T-helper 1 cell treated with Interleukin-12 subunit alpha and Interleukin-12 subunit beta and Interleukin-4 antibody, amounts not matched to agents 30 μg/mL and 1 μg/mL, for 36 hours (primary cell): ENCODE data around the gene PLEKHA5.

Experiments
- H3K27ac Mint-ChIP-seq: one replicate; pipeline ENCODE4 v1.8.0; 2021; ENCODE audit warnings: mild to moderate bottlenecking, mixed read lengths
- H3K27me3 Mint-ChIP-seq: one replicate; pipeline ENCODE4 v1.8.0; 2021; ENCODE audit warnings: low read depth, mixed read lengths
- H3K36me3 Mint-ChIP-seq: one replicate; pipeline ENCODE4 v1.8.0; 2021; ENCODE audit warnings: low read depth, mixed read lengths
- H3K4me1 Mint-ChIP-seq: one replicate; pipeline ENCODE4 v1.8.0; 2021; ENCODE audit warnings: low read depth, mixed read lengths
- H3K4me3 Mint-ChIP-seq: one replicate; pipeline ENCODE4 v1.8.0; 2021; ENCODE audit warnings: mild to moderate bottlenecking, moderate library complexity, mixed read lengths
- H3K9me3 Mint-ChIP-seq: one replicate; pipeline ENCODE4 v1.8.0; 2021; ENCODE audit warnings: mixed read lengths

PLEKHA5 gene

GRCh38 chr12:19140381-19141236 is 11.1 kb downstream of the PLEKHA5 start:
- Mint-ChIP-seq H3K36me3 (no peaks in the 10 kb centered on the region), H3K4me1 (no peaks in the 10 kb centered on the region), H3K9me3 (no peaks in the 10 kb centered on the region), H3K27ac (no peak overlapping the region), H3K27me3 (no peaks in the 10 kb centered on the region), H3K4me3 (no peak overlapping the region)

GRCh38 chr12:19142499-19142898 is 13.0 kb downstream of the PLEKHA5 start:
- Mint-ChIP-seq H3K27ac (no peak overlapping the region), H3K9me3 (no peaks in the 10 kb centered on the region), H3K4me3 (no peak overlapping the region), H3K4me1 (no peaks in the 10 kb centered on the region), H3K36me3 (no peaks in the 10 kb centered on the region), H3K27me3 (no peaks in the 10 kb centered on the region)

GRCh38 chr12:19144287-19144686 is 14.8 kb downstream of the PLEKHA5 start:
- Mint-ChIP-seq H3K9me3 (no peaks in the 10 kb centered on the region), H3K4me1 (no peaks in the 10 kb centered on the region), H3K27me3 (no peaks in the 10 kb centered on the region)

GRCh38 chr12:19144985-19145384 is 15.5 kb downstream of the PLEKHA5 start:
- H3K27ac Mint-ChIP-seq, result no peak overlapping the region
- no peaks in the 10 kb centered on the region for H3K36me3 Mint-ChIP-seq
- H3K4me1 Mint-ChIP-seq, result no peaks in the 10 kb centered on the region
- H3K9me3 Mint-ChIP-seq, result no peaks in the 10 kb centered on the region
- H3K4me3 Mint-ChIP-seq, result no peak overlapping the region
- no peaks in the 10 kb centered on the region for H3K27me3 Mint-ChIP-seq

More at GRCh38 chr12:19144287-19144686, 14.8 kb downstream of the PLEKHA5 start:
- Mint-ChIP-seq H3K27ac (no peak overlapping the region), H3K36me3 (no peaks in the 10 kb centered on the region), H3K4me3 (no peak overlapping the region)

- no peaks in the 10 kb centered on the region for H3K36me3 Mint-ChIP-seq
- H3K27me3 Mint-ChIP-seq, result no peaks in the 10 kb centered on the region
- no peaks in the 10 kb centered on the region for H3K9me3 Mint-ChIP-seq
- H3K4me1 Mint-ChIP-seq, result no peaks in the 10 kb centered on the region
- no peak overlapping the region for H3K4me3 Mint-ChIP-seq
- no peak overlapping the region for H3K27ac Mint-ChIP-seq
These were observed 19.3 kb downstream of the PLEKHA5 start for GRCh38 chr12:19148860-19149259.

- Mint-ChIP-seq H3K27me3 (no peaks in the 10 kb centered on the region), H3K27ac (no peak overlapping the region), H3K4me1 (no peaks in the 10 kb centered on the region), H3K9me3 (no peaks in the 10 kb centered on the region), H3K36me3 (no peaks in the 10 kb centered on the region), H3K4me3 (no peak overlapping the region)
These were observed 20.9 kb downstream of the PLEKHA5 start for GRCh38 chr12:19150273-19150900.

GRCh38 chr12:19151298-19151697 is 21.8 kb downstream of the PLEKHA5 start:
- Mint-ChIP-seq H3K27ac (no peak overlapping the region), H3K9me3 (no peaks in the 10 kb centered on the region), H3K27me3 (no peaks in the 10 kb centered on the region), H3K4me1 (no peaks in the 10 kb centered on the region), H3K36me3 (no peaks in the 10 kb centered on the region), H3K4me3 (no peak overlapping the region)

- H3K4me3 Mint-ChIP-seq, result no peak overlapping the region
- H3K27ac Mint-ChIP-seq, result no peak overlapping the region
- H3K9me3 Mint-ChIP-seq, result no peaks in the 10 kb centered on the region
- no peaks in the 10 kb centered on the region for H3K27me3 Mint-ChIP-seq
- H3K4me1 Mint-ChIP-seq, result no peaks in the 10 kb centered on the region
- no peaks in the 10 kb centered on the region for H3K36me3 Mint-ChIP-seq
These were observed 23.9 kb downstream of the PLEKHA5 start for GRCh38 chr12:19153396-19153795.

GRCh38 chr12:19154686-19155085 is 25.2 kb downstream of the PLEKHA5 start:
- Mint-ChIP-seq H3K36me3 (no peaks in the 10 kb centered on the region), H3K9me3 (no peaks in the 10 kb centered on the region), H3K27me3 (no peaks in the 10 kb centered on the region), H3K27ac (no peak overlapping the region), H3K4me3 (no peak overlapping the region), H3K4me1 (no peaks in the 10 kb centered on the region)

- Mint-ChIP-seq H3K9me3 (no peaks in the 10 kb centered on the region), H3K27ac (no peak overlapping the region), H3K36me3 (no peaks in the 10 kb centered on the region), H3K4me1 (no peaks in the 10 kb centered on the region), H3K27me3 (no peaks in the 10 kb centered on the region), H3K4me3 (no peak overlapping the region)
These were observed 26.6 kb downstream of the PLEKHA5 start for GRCh38 chr12:19155981-19156734.

GRCh38 chr12:19158923-19159322 is 29.4 kb downstream of the PLEKHA5 start:
- Mint-ChIP-seq H3K36me3 (no peaks in the 10 kb centered on the region), H3K9me3 (no peaks in the 10 kb centered on the region), H3K27me3 (no peaks in the 10 kb centered on the region), H3K27ac (no peak overlapping the region), H3K4me3 (no peak overlapping the region), H3K4me1 (no peaks in the 10 kb centered on the region)

GRCh38 chr12:19161216-19161615 is 31.7 kb downstream of the PLEKHA5 start:
- no peaks in the 10 kb centered on the region for H3K36me3 Mint-ChIP-seq
- H3K4me1 Mint-ChIP-seq, result no peaks in the 10 kb centered on the region

GRCh38 chr12:19165451-19165850 is 35.9 kb downstream of the PLEKHA5 start:
- H3K4me3 Mint-ChIP-seq, result no peak overlapping the region
- H3K4me1 Mint-ChIP-seq, result no peaks in the 10 kb centered on the region
- H3K9me3 Mint-ChIP-seq, result no peaks in the 10 kb centered on the region
- H3K36me3 Mint-ChIP-seq, result no peaks in the 10 kb centered on the region
- H3K27ac Mint-ChIP-seq, result no peak overlapping the region
- no peaks in the 10 kb centered on the region for H3K27me3 Mint-ChIP-seq

More at GRCh38 chr12:19161216-19161615, 31.7 kb downstream of the PLEKHA5 start:
- Mint-ChIP-seq H3K27ac (no peak overlapping the region), H3K9me3 (no peaks in the 10 kb centered on the region), H3K4me3 (no peak overlapping the region), H3K27me3 (no peaks in the 10 kb centered on the region)

GRCh38 chr12:19166387-19166786 is 36.9 kb downstream of the PLEKHA5 start:
- Mint-ChIP-seq H3K27me3 (no peaks in the 10 kb centered on the region), H3K36me3 (no peaks in the 10 kb centered on the region), H3K4me1 (no peaks in the 10 kb centered on the region), H3K27ac (no peak overlapping the region), H3K9me3 (no peaks in the 10 kb centered on the region), H3K4me3 (no peak overlapping the region)

GRCh38 chr12:19166956-19167355 is 37.4 kb downstream of the PLEKHA5 start:
- Mint-ChIP-seq H3K4me3 (no peak overlapping the region), H3K27ac (no peak overlapping the region), H3K36me3 (no peaks in the 10 kb centered on the region)

More at GRCh38 chr12:19166956-19167355, 37.4 kb downstream of the PLEKHA5 start:
- no peaks in the 10 kb centered on the region for H3K4me1 Mint-ChIP-seq
- H3K9me3 Mint-ChIP-seq, result no peaks in the 10 kb centered on the region
- H3K27me3 Mint-ChIP-seq, result no peaks in the 10 kb centered on the region
